Stomach (tissue), 9 donors: ENCODE data around the gene RAB5IF. TPM values are rescaled to one million over a fixed set of nuclear protein-coding genes. Genes with fewer than 3 reads are reported as not detected.
A peak's percentile ranks its signal among the peaks of the same experiment; 100 is the strongest.
"Not testable (repeated sequence)": the region's sequence is repeated elsewhere in the genome, so short reads cannot be mapped to it uniquely, and the experiment has no call there.

Experiments used
- DNase-seq, 2 donors: peaks; one replicate each; pipeline versions ENCODE4 v3.0.0 to v3.0.0-alpha.2; 2013 to 2019
- H3K27ac ChIP-seq, 5 donors: fragments of 200-600 bp in 4 of 5; sonication (generic) in 4 of 5; one replicate each; pipeline ENCODE4 v1.5.1; 2013 to 2019; ENCODE audit warnings: mild to moderate bottlenecking in 1 of 5, moderate library complexity in 1 of 5
- H3K27me3 ChIP-seq, 3 donors: fragments of 200-600 bp; sonication (generic); one replicate each; pipeline ENCODE4 v1.5.1; 2017 to 2019; ENCODE audit warnings: mixed run types in 1 of 3
- H3K36me3 ChIP-seq, 4 donors: fragments of 200-600 bp; sonication (generic); 1 replicate in 3 of 4; 2 replicates in 1 of 4; pipeline ENCODE4 v1.5.1; 2016 to 2019
- H3K4me1 ChIP-seq, 4 donors: fragments of 200-600 bp; sonication (generic); one replicate each; pipeline ENCODE4 v1.5.1; 2016 to 2019
- H3K4me3 ChIP-seq, 4 donors: fragments of 200-600 bp; sonication (generic) in 3 of 4; one replicate each; pipeline ENCODE4 v1.5.1; 2016 to 2019; ENCODE audit warnings: mild to moderate bottlenecking in 1 of 4
- H3K9me3 ChIP-seq, 4 donors: fragments of 200-600 bp; sonication (generic); one replicate each; pipeline ENCODE4 v1.5.1; 2016 to 2019
- CTCF ChIP-seq, 7 experiments: fragments of 450-650 bp in 4 of 7; fragments of 200-600 bp in 3 of 7; sonication (generic) in 3 of 7; IDR thresholded peaks; one replicate each; pipeline ENCODE4 v1.5.1; 2016 to 2019; ENCODE audit warnings: antibody characterized with exemption in 7 of 7, control low read depth in 2 of 7, mild to moderate bottlenecking in 1 of 7
- EP300 ChIP-seq: sonication (generic); formaldehyde crosslinking; IDR thresholded peaks from one replicate; pipeline ENCODE4 v1.6.1; 2017; ENCODE audit warnings: antibody characterized with exemption
- POLR2A ChIP-seq, 4 donors: fragments of 450-650 bp; IDR thresholded peaks; one replicate each; pipeline ENCODE4 v1.6.1; 2016; ENCODE audit warnings: antibody characterized with exemption in 4 of 4, control low read depth in 2 of 4, mild to moderate bottlenecking in 1 of 4, moderate library complexity in 1 of 4
- POLR2AphosphoS5 ChIP-seq, 3 donors: sonication (generic); formaldehyde crosslinking; IDR thresholded peaks; one replicate each; pipeline ENCODE4 v1.6.1; 2016; ENCODE audit warnings: antibody characterized with exemption in 3 of 3
- WGBS, 5 donors: extraction: QIAGEN DNeasy Blood & Tissue Kit in 3 of 5; methylation state at CpG; one replicate each; pipeline versions ENCODE4 v1.1.5 to v1.1.7; 2013 to 2018; 5-methylcytosine and 5-hydroxymethylcytosine counted together
- intact Hi-C: fragments of 100-400 bp; cut with DNase I; formaldehyde crosslinking; loops from one replicate; pipeline ENCODE4 v1.15.1; 2023; ENCODE audit warnings: low total_unique reads
- polyA plus RNA-seq, 3 donors: library from polyadenylated mRNA; stranded (reverse); fragments of 200-250 nt; gene quantifications; one replicate each; pipeline ENCODE4 v1.2.3, GENCODE V29; 2013
- total RNA-seq, 5 donors: library from RNA; depleted of rRNA; stranded (reverse); fragments of >200 nt; gene quantifications; one replicate each; pipeline versions ENCODE4 v1.1.0 to v1.2.3, GENCODE V29; 2014 to 2016
- donor health status: healthy with polysubstance abuse.
- donor health status: Bipolar disorder and iron deficiency.
- donor health status: healthy.

Gene RAB5IF
- total and polyA plus RNA-seq, 8 donors = 35.0 to 136 (median 90.5) TPM

GRCh38 chr20:36606158-36607066, 833 bp downstream of the RAB5IF start:
- H3K36me3 ChIP-seq = peaks cover 34 to 39% (median 38%) of the 10 kb centered on the region in 4 donors
- H3K9me3 ChIP-seq = no peaks in the 10 kb centered on the region
- 0 to 3% (median 2%) methylated on average over 27 to 31 of the region's 31 CpGs for WGBS, 5 donors
- no peaks in the 10 kb centered on the region for H3K27me3 ChIP-seq
- DNase-seq = peak; percentile 35 to 73
- intact Hi-C loops = loop anchor here (10.0 kb wide), 1 partner anchor 52 kb away; no protein-coding TSS in a partner anchor
- TF ChIP-seq POLR2AphosphoS5 (IDR thresholded peaks at IDR 0.05) (peak in 1 of 3 donors; percentile 11), POLR2A (IDR thresholded peaks at IDR 0.05) (no peak)
- peak overlapping the region; percentile 88 to 100 (median 94) for H3K4me3 ChIP-seq
- peak overlapping the region; percentile 91 to 97 (median 95) for H3K27ac ChIP-seq
- H3K4me1 ChIP-seq = peaks cover 21 to 30% (median 24%) of the 10 kb centered on the region in 4 donors

GRCh38 chr20:36607586-36608387, 2.2 kb downstream of the RAB5IF start:
- Histone ChIP-seq H3K4me3 (peak overlapping the region in 3 of 4 donors; percentile 88 to 94 (median 93)), H3K27ac (peak overlapping the region in 3 of 5 donors; percentile 92 to 97 (median 97)), H3K27me3 (no peaks in the 10 kb centered on the region), H3K36me3 (peaks cover 47 to 52% (median 52%) of the 10 kb centered on the region in 4 donors), H3K4me1 (peaks cover 21 to 32% (median 26%) of the 10 kb centered on the region in 4 donors), H3K9me3 (no peaks in the 10 kb centered on the region)
- DNase-seq = peak; percentile 34 to 50
- TF ChIP-seq POLR2AphosphoS5 (IDR thresholded peaks at IDR 0.05) = peak in 1 of 3 donors; percentile 67
- no peak for TF ChIP-seq EP300
- intact Hi-C loops = loop anchor here (10.0 kb wide), 1 partner anchor 53 kb away; no protein-coding TSS in a partner anchor
- 64 to 79% (median 73%) methylated on average over 7 of the region's 7 CpGs for WGBS, 5 donors

GRCh38 chr20:36608388-36608728, 2.8 kb downstream of the RAB5IF start:
- Histone ChIP-seq H3K4me1 (peaks cover 21 to 38% (median 30%) of the 10 kb centered on the region in 4 donors), H3K27ac (peak overlapping the region in 3 of 5 donors; percentile 7 to 97 (median 92)), H3K36me3 (peaks cover 48 to 58% (median 58%) of the 10 kb centered on the region in 4 donors)
- DNase-seq, H3K27me3 ChIP-seq, H3K4me3 ChIP-seq, H3K9me3 ChIP-seq: not testable (repeated sequence)
- WGBS, 5 donors = 77 to 89% (median 84%) methylated on average over 6 of the region's 6 CpGs
- intact Hi-C loops = loop anchor here (10.0 kb wide), 1 partner anchor 54 kb away; no protein-coding TSS in a partner anchor

- H3K36me3 ChIP-seq = peaks cover 60 to 85% (median 82%) of the 10 kb centered on the region in 4 donors
- no peak for DNase-seq
- no peak overlapping the region for H3K27ac ChIP-seq
- no peaks in the 10 kb centered on the region for H3K27me3 ChIP-seq
- intact Hi-C loops = no loop called here
- H3K9me3 ChIP-seq = no peaks in the 10 kb centered on the region
- H3K4me3 ChIP-seq = no peak overlapping the region
- peaks cover 23 to 42% (median 32%) of the 10 kb centered on the region in 4 donors for H3K4me1 ChIP-seq
- WGBS, 5 donors = 72 to 89% (median 80%) methylated on average over 5 of the region's 5 CpGs
- TF ChIP-seq POLR2A (IDR thresholded peaks at IDR 0.05) (no peak), CTCF (IDR thresholded peaks at IDR 0.05) (no peak), EP300 (no peak), POLR2AphosphoS5 (IDR thresholded peaks at IDR 0.05) (no peak)
These were observed 6.0 kb downstream of the RAB5IF start for GRCh38 chr20:36611625-36612024.

GRCh38 chr20:36613974-36614373, 8.4 kb downstream of the RAB5IF start:
- H3K9me3 ChIP-seq = no peaks in the 10 kb centered on the region
- intact Hi-C loops = no loop called here
- H3K4me3 ChIP-seq = no peak overlapping the region
- H3K36me3 ChIP-seq = peaks cover 48 to 70% (median 67%) of the 10 kb centered on the region in 4 donors
- 17 to 43% (median 39%) methylated on average over 3 of the region's 3 CpGs for WGBS, 5 donors
- peaks cover 7 to 21% (median 16%) of the 10 kb centered on the region in 4 donors for H3K4me1 ChIP-seq
- TF ChIP-seq POLR2AphosphoS5 (IDR thresholded peaks at IDR 0.05) (peak in 1 of 3 donors; percentile 19), POLR2A (IDR thresholded peaks at IDR 0.05) (no peak), CTCF (IDR thresholded peaks at IDR 0.05) (no peak), EP300 (no peak)
- H3K27ac ChIP-seq = peak overlapping the region in 1 of 5 donors; percentile 53
- H3K27me3 ChIP-seq = no peaks in the 10 kb centered on the region
- peak; percentile 24 to 77 for DNase-seq
